ENCODE measurements around the gene SPNS2.

DNA sequence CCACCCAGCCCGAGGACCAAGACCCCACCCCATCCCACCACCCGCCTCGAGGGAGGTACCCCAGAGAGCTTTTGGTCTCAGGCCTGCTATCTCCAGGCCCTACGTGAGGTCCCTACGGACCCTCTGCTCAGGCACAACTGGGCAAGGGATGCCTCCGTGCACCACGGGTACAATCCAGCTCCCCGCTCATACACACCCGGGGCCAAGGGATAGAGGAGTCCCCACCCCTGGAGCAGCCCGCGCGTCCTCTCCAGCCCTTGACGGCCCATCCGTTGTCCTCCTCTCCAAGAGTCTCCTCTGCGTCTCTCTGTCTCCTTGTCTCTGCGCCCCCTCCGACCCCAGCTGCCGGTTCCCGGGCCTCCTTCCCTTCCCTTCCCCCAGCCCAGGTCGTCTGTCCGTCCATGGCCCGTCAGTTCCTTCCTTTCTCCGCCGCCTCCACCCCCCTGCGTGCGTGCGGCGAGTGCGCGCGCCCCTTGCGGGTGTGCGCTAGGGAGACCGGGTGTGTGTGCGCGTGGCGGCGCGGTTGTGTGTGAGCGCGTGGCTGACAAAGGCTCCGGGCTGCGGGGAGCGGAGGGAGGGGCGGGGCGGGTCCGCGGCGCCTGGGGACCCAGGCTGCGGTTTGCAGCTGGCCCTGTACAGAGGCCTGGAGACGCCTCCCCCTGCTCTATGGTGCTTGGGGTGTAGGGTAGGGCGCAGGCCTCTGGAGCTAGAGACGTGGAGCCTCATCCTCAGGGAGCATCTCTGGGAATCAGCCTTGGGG, 930 bp downstream of the SPNS2 start:
- peak; percentile 42; the same call in 1 of the 2 replicates for TF ChIP-seq ZBTB7A (IDR thresholded peaks at IDR 0.05; ENCODE audit: low read depth)
- no peak for TF ChIP-seq MAX (IDR thresholded peaks at IDR 0.05)
- TF ChIP-seq, protein P1, sequence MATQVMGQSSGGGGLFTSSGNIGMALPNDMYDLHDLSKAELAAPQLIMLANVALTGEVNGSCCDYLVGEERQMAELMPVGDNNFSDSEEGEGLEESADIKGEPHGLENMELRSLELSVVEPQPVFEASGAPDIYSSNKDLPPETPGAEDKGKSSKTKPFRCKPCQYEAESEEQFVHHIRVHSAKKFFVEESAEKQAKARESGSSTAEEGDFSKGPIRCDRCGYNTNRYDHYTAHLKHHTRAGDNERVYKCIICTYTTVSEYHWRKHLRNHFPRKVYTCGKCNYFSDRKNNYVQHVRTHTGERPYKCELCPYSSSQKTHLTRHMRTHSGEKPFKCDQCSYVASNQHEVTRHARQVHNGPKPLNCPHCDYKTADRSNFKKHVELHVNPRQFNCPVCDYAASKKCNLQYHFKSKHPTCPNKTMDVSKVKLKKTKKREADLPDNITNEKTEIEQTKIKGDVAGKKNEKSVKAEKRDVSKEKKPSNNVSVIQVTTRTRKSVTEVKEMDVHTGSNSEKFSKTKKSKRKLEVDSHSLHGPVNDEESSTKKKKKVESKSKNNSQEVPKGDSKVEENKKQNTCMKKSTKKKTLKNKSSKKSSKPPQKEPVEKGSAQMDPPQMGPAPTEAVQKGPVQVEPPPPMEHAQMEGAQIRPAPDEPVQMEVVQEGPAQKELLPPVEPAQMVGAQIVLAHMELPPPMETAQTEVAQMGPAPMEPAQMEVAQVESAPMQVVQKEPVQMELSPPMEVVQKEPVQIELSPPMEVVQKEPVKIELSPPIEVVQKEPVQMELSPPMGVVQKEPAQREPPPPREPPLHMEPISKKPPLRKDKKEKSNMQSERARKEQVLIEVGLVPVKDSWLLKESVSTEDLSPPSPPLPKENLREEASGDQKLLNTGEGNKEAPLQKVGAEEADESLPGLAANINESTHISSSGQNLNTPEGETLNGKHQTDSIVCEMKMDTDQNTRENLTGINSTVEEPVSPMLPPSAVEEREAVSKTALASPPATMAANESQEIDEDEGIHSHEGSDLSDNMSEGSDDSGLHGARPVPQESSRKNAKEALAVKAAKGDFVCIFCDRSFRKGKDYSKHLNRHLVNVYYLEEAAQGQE (IDR thresholded peaks at IDR 0.05; ENCODE audit: low read depth): no peak
- no peak for TF ChIP-seq TAF1 (IDR thresholded peaks at IDR 0.05; ENCODE audit: low read depth)
- no peak for TF ChIP-seq CEBPB (IDR thresholded peaks at IDR 0.05)
- no peak for TF ChIP-seq EP300 (IDR thresholded peaks at IDR 0.05; ENCODE audit: borderline replicate concordance)
